ENCODE data around the gene DMAP1. TPM values are rescaled to one million over a fixed set of nuclear protein-coding genes. Genes with fewer than 3 reads are reported as not detected.

The DMAP1 gene
- total RNA-seq, 1 donor from 2014 or later: 26.7 TPM

GRCh38 chr1:44262816-44263567 lies 49.7 kb downstream of the DMAP1 start:
- H3K9me3 ChIP-seq (replicated peaks): no peaks in the 10 kb centered on the region
- peaks cover 12% of the 10 kb centered on the region for H3K4me1 ChIP-seq
- H3K27ac ChIP-seq (replicated peaks): no peak overlapping the region
- H3K4me3 ChIP-seq: no peak overlapping the region
- H3K36me3 ChIP-seq: no peaks in the 10 kb centered on the region
- TF ChIP-seq, protein P1, sequence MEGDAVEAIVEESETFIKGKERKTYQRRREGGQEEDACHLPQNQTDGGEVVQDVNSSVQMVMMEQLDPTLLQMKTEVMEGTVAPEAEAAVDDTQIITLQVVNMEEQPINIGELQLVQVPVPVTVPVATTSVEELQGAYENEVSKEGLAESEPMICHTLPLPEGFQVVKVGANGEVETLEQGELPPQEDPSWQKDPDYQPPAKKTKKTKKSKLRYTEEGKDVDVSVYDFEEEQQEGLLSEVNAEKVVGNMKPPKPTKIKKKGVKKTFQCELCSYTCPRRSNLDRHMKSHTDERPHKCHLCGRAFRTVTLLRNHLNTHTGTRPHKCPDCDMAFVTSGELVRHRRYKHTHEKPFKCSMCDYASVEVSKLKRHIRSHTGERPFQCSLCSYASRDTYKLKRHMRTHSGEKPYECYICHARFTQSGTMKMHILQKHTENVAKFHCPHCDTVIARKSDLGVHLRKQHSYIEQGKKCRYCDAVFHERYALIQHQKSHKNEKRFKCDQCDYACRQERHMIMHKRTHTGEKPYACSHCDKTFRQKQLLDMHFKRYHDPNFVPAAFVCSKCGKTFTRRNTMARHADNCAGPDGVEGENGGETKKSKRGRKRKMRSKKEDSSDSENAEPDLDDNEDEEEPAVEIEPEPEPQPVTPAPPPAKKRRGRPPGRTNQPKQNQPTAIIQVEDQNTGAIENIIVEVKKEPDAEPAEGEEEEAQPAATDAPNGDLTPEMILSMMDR (IDR thresholded peaks at IDR 0.05; ENCODE audit: borderline replicate concordance): no peak
- H3K27me3 ChIP-seq (ENCODE audit: low read depth): no peaks in the 10 kb centered on the region
- no peak for DNase-seq
- intact Hi-C loops (cut with micrococcal nuclease): no loop called here

DNA sequence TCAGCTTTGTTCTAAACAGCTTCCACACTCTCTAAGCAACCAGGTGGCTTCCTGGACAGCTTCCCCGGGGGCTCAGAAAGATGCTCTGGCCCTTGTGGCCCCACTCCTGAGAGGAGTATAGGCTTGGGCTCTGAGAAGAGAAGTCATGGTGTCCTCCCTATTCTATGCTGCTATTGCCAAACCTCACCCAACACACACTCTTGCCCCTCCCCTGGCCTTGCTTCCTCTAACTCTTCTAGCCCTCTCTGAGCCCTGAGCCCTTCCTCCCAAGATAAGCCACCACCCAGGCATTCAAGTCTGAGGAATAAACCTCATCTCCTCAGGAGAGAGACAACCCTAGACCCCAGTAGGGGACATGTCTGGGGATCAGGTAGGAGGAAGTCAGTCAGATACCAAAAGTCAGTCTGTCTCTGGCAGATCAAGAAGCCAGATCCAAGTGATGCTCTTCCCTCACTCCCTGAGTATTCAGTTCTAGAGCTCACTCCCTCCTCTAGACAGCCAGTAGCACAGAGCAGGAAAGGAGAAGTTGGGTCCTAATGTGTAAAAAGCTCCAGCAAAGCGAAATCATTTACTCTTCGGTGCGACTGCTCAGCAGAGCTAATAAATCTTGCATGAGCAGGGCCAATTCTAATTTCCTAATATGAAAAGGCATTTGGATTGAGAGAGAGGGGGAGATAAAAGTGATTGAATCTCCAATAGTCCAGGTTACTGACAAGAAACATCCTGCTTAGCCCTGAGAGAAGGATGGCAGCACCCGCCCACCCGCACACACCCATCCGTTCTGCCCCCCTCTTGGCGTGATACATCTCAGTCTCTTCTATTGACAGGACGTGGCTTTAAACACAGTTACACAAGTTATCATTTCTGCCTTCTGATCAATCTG lies 50.5 kb downstream of the DMAP1 start:
- no peaks in the 10 kb centered on the region for H3K27me3 ChIP-seq (ENCODE audit: low read depth)
- no peak overlapping the region for H3K27ac ChIP-seq (replicated peaks)
- H3K4me3 ChIP-seq: no peak overlapping the region
- no peak for DNase-seq
- H3K4me1 ChIP-seq: peaks cover 12% of the 10 kb centered on the region
- no peaks in the 10 kb centered on the region for H3K36me3 ChIP-seq
- no peaks in the 10 kb centered on the region for H3K9me3 ChIP-seq (replicated peaks)
- intact Hi-C loops (cut with micrococcal nuclease): no loop called here
- TF ChIP-seq, protein P1 (IDR thresholded peaks at IDR 0.05; ENCODE audit: borderline replicate concordance): no peak

- H3K9me3 ChIP-seq (replicated peaks): no peaks in the 10 kb centered on the region
- no peak overlapping the region for H3K27ac ChIP-seq (replicated peaks)
- no peaks in the 10 kb centered on the region for H3K36me3 ChIP-seq
- no peak overlapping the region for H3K4me3 ChIP-seq
- peaks cover 12% of the 10 kb centered on the region for H3K4me1 ChIP-seq
- intact Hi-C loops (cut with micrococcal nuclease): no loop called here
- no peaks in the 10 kb centered on the region for H3K27me3 ChIP-seq (ENCODE audit: low read depth)
- DNase-seq: no peak
- TF ChIP-seq, protein P1 (IDR thresholded peaks at IDR 0.05; ENCODE audit: borderline replicate concordance): no peak
Observed at GRCh38 chr1:44264451-44264771, 51.1 kb downstream of the DMAP1 start.

DNA sequence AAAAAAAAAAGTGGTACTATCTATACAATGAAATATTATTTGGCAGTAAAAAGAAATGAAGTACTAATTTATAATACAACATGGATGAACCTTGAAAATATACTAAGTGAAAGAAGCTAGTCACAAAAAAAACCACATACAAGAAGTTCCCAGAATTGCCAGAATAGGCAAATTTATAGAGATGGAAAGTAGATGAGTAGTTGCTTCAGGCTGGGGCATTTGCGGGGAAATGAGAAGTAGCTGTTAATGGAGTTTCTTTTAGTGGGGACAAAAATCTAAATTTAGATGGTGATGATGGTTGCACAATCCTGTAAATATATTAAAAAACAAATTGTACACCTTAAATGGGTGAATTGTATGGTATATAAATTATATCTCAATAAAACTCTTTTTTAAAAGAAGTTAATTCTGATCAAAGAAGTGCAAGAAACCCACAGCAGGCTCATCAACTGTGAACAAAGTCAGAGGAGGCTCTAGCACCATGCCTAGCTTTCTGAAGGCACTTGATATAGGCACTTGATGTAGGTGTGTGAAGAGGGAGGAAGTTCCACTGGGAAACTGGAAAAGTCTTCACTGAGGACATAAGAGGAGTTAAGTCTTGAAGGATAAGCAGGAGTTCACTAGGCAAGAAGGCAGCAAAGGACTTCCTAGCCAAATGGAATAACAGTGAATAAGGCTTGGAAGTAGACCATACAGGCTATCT lies 52.5 kb downstream of the DMAP1 start:
- Histone ChIP-seq H3K9me3 (replicated peaks) (no peaks in the 10 kb centered on the region), H3K36me3 (no peaks in the 10 kb centered on the region), H3K27ac (replicated peaks) (no peak overlapping the region), H3K27me3 (ENCODE audit: low read depth) (no peaks in the 10 kb centered on the region), H3K4me3 (no peak overlapping the region), H3K4me1 (peaks cover 12% of the 10 kb centered on the region)
- intact Hi-C loops (cut with micrococcal nuclease): no loop called here
- TF ChIP-seq, protein P1 (IDR thresholded peaks at IDR 0.05; ENCODE audit: borderline replicate concordance): no peak
- no peak for DNase-seq
